OCI-LY7 (cell line): ENCODE data around the gene CDK11B. TPM values are rescaled to one million over a fixed set of nuclear protein-coding genes. Genes with fewer than 3 reads are reported as not detected.
A peak's percentile ranks its signal among the peaks of the same experiment; 100 is the strongest.

ENCODE experiments used
- BruUV-seq: library from RNA; stranded (reverse); fragments of 400-500 nt; replicated peaks from 2 replicates; lab custom pipeline; 2021; lab: Mats Ljungman, UMichigan
- CTCF ChIA-PET: fragments of 300-600 bp; sonication (Branson Sonifier 250); formaldehyde crosslinking; loops from one replicate; lab custom pipeline; 2022; ENCODE audit warnings: antibody characterized with exemption; ENCODE audit not compliant: unreplicated experiment; lab: Charles Lee
- POLR2A ChIA-PET: fragments of 300-600 bp; sonication (Branson Sonifier 250); formaldehyde crosslinking; loops from one replicate; lab custom pipeline; 2022; ENCODE audit warnings: antibody characterized with exemption; lab: Charles Lee
- DNase-seq: peaks from one replicate; pipeline ENCODE4 v3.0.0-alpha.2; 2015; ENCODE audit warnings: low spot score
- H2AFZ ChIP-seq: fragments of 200-600 bp; sonication (generic), shearing (Covaris generic); 2 replicates; pipeline ENCODE4 v1.6.1; 2014; ENCODE audit warnings: mild to moderate bottlenecking, antibody characterized with exemption, low read length, moderate library complexity
- H3K27ac ChIP-seq: fragments of 200-600 bp; sonication (generic); 2 replicates; pipeline ENCODE4 v1.5.1; 2014; ENCODE audit warnings: mixed run types, low read depth, mild to moderate bottlenecking, moderate library complexity, low read length, inconsistent platforms; ENCODE audit not compliant: poor library complexity, severe bottlenecking
- H3K36me3 ChIP-seq: fragments of 200-600 bp; sonication (generic); 2 replicates; pipeline ENCODE4 v1.6.1; 2014; ENCODE audit warnings: mild to moderate bottlenecking, antibody characterized with exemption, low read length, moderate library complexity, mixed read lengths; ENCODE audit not compliant: insufficient read depth
- H3K4me1 ChIP-seq: fragments of 200-600 bp; sonication (generic); 2 replicates; pipeline ENCODE4 v1.5.1; 2014; ENCODE audit warnings: mild to moderate bottlenecking, low read length; ENCODE audit not compliant: insufficient read depth, poor library complexity, severe bottlenecking
- H3K4me2 ChIP-seq: fragments of 200-600 bp; sonication (generic); 2 replicates; pipeline ENCODE4 v1.6.1; 2014; ENCODE audit warnings: mild to moderate bottlenecking, low read length
- H3K4me3 ChIP-seq: fragments of 200-600 bp; sonication (generic); 2 replicates; pipeline ENCODE4 v1.5.1; 2014; ENCODE audit warnings: mild to moderate bottlenecking, low read depth, low read length; ENCODE audit not compliant: poor library complexity, severe bottlenecking
- H3K79me2 ChIP-seq: fragments of 200-600 bp; sonication (generic); 2 replicates; pipeline ENCODE4 v1.6.1; 2016; ENCODE audit warnings: low read depth, mild to moderate bottlenecking, low read length, moderate library complexity, mixed read lengths; ENCODE audit not compliant: insufficient read depth
- H3K9me2 ChIP-seq: fragments of 200-600 bp; sonication (generic); 2 replicates; pipeline ENCODE4 v1.6.1; 2016; ENCODE audit warnings: mild to moderate bottlenecking, low read length, mixed read lengths; ENCODE audit not compliant: insufficient read depth
- H3K9me3 ChIP-seq: fragments of 200-600 bp; sonication (generic); 2 replicates; pipeline ENCODE4 v1.6.1; 2014; ENCODE audit warnings: mild to moderate bottlenecking, mixed run types, low read length, mixed read lengths
- H4K20me1 ChIP-seq: fragments of 200-600 bp; sonication (generic); 2 replicates; pipeline ENCODE4 v1.6.1; 2014; ENCODE audit warnings: mild to moderate bottlenecking, antibody characterized with exemption, low read length, moderate library complexity, mixed read lengths; ENCODE audit not compliant: insufficient read depth
- EZH2phosphoT487 ChIP-seq: fragments of 200-600 bp; sonication (generic); IDR thresholded peaks from 2 replicates; pipeline ENCODE4 v1.6.1; 2018; ENCODE audit warnings: low read depth, borderline replicate concordance, mild to moderate bottlenecking, mixed run types, antibody characterized with exemption, low read length, moderate library complexity, mixed read lengths
- intact Hi-C: fragments of 100-400 bp; cut with micrococcal nuclease; formaldehyde crosslinking; loops from one replicate; pipeline ENCODE4 v1.10.0; 2022; ENCODE audit not compliant: unreplicated experiment
- total RNA-seq, 2 experiments: library from RNA; depleted of rRNA in 1 of 2; stranded (reverse); fragments of >200 nt in 1 of 2; shearing (Covaris generic) in 1 of 2; gene quantifications; 2 replicates each; pipeline ENCODE4 v1.2.3, GENCODE V29; 2014 to 2022
- TF ChIP-seq, protein P1 (sequence below): fragments of 200-600 bp; sonication (generic); conservative IDR thresholded peaks from 2 replicates; pipeline ENCODE4 v1.5.1; 2014; ENCODE audit warnings: mild to moderate bottlenecking, antibody characterized with exemption, low read length, moderate library complexity, mixed read lengths

CDK11B gene
- total RNA-seq, 2 experiments from 2014 or later, result 21.6 to 51.5 TPM

DNA sequence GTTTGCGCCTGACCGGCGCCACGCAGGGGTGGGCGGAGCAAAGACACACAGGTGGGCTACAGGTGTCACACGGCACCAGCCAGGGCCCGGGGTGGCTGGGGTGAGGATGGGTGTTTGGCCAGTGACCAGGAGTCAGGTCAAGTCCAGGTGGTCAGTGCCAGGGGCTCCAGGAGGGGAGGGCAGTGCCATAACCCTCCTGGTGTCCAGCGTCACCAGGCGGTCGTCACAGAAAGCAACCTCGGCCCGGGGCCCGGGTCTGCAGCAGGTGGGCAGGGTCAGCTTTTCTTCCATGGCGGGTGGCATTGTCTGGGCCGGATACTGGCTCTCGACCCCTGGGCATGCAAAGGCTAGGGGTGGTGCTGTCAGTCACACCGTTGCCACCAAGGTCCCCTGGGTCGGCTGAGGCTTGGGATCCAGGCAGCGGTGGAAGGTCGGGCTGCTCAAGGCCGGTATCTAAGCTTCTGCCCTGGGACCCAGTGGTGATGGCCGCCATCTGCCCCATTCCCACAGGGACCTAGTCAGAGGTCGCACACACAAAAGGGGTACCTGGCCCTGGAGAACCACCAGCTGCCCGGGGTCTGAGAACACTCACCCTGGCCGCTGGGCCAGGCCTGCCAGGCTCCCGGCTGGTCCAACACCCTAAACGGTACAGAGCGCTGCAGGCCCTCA lies 60.6 kb downstream of the CDK11B start:
- Histone ChIP-seq H3K9me2 (no peaks in the 10 kb centered on the region), H3K36me3 (no peaks in the 10 kb centered on the region), H4K20me1 (no peaks in the 10 kb centered on the region), H3K4me1 (peaks cover 8% of the 10 kb centered on the region), H3K4me2 (no peak overlapping the region), H3K79me2 (no peaks in the 10 kb centered on the region), H2AFZ (no peak overlapping the region), H3K9me3 (no peaks in the 10 kb centered on the region), H3K4me3 (no peak overlapping the region), H3K27ac (no peak overlapping the region)
- intact Hi-C loops, result no loop called here
- POLR2A ChIA-PET, result no interaction called here
- CTCF ChIA-PET, result no interaction called here
- DNase-seq, result no peak
- TF ChIP-seq, protein P1, sequence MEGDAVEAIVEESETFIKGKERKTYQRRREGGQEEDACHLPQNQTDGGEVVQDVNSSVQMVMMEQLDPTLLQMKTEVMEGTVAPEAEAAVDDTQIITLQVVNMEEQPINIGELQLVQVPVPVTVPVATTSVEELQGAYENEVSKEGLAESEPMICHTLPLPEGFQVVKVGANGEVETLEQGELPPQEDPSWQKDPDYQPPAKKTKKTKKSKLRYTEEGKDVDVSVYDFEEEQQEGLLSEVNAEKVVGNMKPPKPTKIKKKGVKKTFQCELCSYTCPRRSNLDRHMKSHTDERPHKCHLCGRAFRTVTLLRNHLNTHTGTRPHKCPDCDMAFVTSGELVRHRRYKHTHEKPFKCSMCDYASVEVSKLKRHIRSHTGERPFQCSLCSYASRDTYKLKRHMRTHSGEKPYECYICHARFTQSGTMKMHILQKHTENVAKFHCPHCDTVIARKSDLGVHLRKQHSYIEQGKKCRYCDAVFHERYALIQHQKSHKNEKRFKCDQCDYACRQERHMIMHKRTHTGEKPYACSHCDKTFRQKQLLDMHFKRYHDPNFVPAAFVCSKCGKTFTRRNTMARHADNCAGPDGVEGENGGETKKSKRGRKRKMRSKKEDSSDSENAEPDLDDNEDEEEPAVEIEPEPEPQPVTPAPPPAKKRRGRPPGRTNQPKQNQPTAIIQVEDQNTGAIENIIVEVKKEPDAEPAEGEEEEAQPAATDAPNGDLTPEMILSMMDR, result no peak
- BruUV-seq, result no TSS peak

DNA sequence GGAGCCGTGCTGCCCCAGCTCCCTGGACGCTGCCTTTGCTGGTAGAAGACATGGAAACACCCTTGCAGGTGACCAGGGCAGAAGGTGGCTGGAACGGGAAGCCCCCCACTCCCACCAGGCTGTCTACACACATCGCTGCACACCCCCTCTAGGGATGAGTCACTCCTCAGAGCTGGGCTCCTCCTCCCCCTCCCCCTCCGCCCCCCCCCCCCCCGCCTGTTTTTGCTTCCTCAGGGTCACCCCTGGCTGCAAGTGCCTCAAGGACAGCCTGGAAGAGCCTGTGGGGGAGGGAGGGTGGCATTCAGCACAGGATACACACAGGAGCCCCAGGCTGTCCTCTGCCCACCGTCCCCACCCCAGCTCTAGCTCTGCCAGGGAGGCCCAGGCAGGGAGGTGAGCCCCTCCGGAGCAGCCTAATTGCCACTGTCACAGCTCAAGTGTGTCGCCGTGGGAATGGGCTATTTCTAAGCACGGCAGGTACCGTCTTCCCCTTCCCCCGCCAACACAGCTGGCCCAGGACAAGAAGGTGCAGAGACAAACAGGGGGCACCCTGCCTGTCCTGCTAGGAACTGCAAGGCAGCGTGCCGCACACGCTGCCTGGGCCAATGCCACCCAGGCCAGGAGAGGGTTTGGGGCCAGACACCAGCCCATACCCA lies 61.4 kb downstream of the CDK11B start:
- H3K9me3 ChIP-seq, result no peaks in the 10 kb centered on the region
- intact Hi-C loops, result no loop called here
- H3K27ac ChIP-seq, result no peak overlapping the region
- no peaks in the 10 kb centered on the region for H3K79me2 ChIP-seq
- DNase-seq, result peak; percentile 43
- POLR2A ChIA-PET, result no interaction called here
- no TSS peak for BruUV-seq
- no peak overlapping the region for H3K4me3 ChIP-seq
- H4K20me1 ChIP-seq, result no peaks in the 10 kb centered on the region
- CTCF ChIA-PET, result no interaction called here
- TF ChIP-seq, protein P1, result peak; percentile 43
- TF ChIP-seq EZH2phosphoT487, result no peak
- H3K4me2 ChIP-seq, result no peak overlapping the region
- no peaks in the 10 kb centered on the region for H3K36me3 ChIP-seq
- no peak overlapping the region for H2AFZ ChIP-seq
- no peaks in the 10 kb centered on the region for H3K9me2 ChIP-seq
- peaks cover 2% of the 10 kb centered on the region for H3K4me1 ChIP-seq
